GM12872 (cell line): ENCODE measurements around the gene WDFY2.

Experiments
- CTCF ChIP-seq: IDR thresholded peaks from 3 replicates; pipeline ENCODE4 v1.5.1; 2011; ENCODE audit warnings: low read depth, mild to moderate bottlenecking, low read length, moderate library complexity; ENCODE audit not compliant: insufficient read depth

WDFY2 gene

GRCh38 chr13:51624207-51624606 is 39.9 kb downstream of the WDFY2 start:
- TF ChIP-seq CTCF = no peak

- no peak for TF ChIP-seq CTCF
These were observed 40.6 kb downstream of the WDFY2 start for GRCh38 chr13:51624695-51625345.

GRCh38 chr13:51625555-51626345 is 41.5 kb downstream of the WDFY2 start:
- TF ChIP-seq CTCF = no peak

- no peak for TF ChIP-seq CTCF
These were observed 42.5 kb downstream of the WDFY2 start for GRCh38 chr13:51626749-51627148.

- TF ChIP-seq CTCF = no peak
These were observed 44.0 kb downstream of the WDFY2 start for GRCh38 chr13:51628059-51628852.

- TF ChIP-seq CTCF = no peak
These were observed 45.4 kb downstream of the WDFY2 start for GRCh38 chr13:51629491-51630287.
